ENCODE measurements around the gene IGF2BP1.

Gene IGF2BP1

GRCh38 chr17:49104511-49105074, 107.4 kb downstream of the IGF2BP1 start:
- DNase-seq: no peak

Data from NCI-H2227 treated with DMSO at 0.1 percent for 48 hours (cell line).